Ovary (tissue), 9 donors: Measurements from ENCODE around the gene GPR137C. TPM values are rescaled to one million over a fixed set of nuclear protein-coding genes. Genes with fewer than 3 reads are reported as not detected.

Source experiments
- DNase-seq, 5 donors: peaks; one replicate each; pipeline ENCODE4 v3.0.0-alpha.2; 2019 to 2020
- H3K27ac ChIP-seq, 2 donors: fragments of 200-600 bp; one replicate each; pipeline versions ENCODE4 v1.5.1 to v1.8.0; 2019 to 2022
- H3K27me3 ChIP-seq: fragments of 200-600 bp; one replicate; pipeline ENCODE4 v1.8.0; 2022
- H3K36me3 ChIP-seq: fragments of 200-600 bp; sonication (generic); one replicate; pipeline ENCODE4 v1.5.1; 2019
- H3K4me1 ChIP-seq: one replicate; pipeline ENCODE4 v1.8.1; 2013; ENCODE audit warnings: mild to moderate bottlenecking, moderate library complexity; ENCODE audit not compliant: insufficient read depth
- H3K4me3 ChIP-seq: fragments of 200-600 bp; sonication (generic); one replicate; pipeline ENCODE4 v1.5.1; 2017
- H3K9me3 ChIP-seq, 2 donors: fragments of 200-600 bp in 1 of 2; sonication (generic) in 1 of 2; one replicate each; pipeline versions ENCODE4 v1.5.1 to v1.8.1; 2013 to 2019; ENCODE audit warnings: mild to moderate bottlenecking in 1 of 2, moderate library complexity in 1 of 2
- EP300 ChIP-seq: sonication (generic); formaldehyde crosslinking; IDR thresholded peaks from one replicate; pipeline ENCODE4 v1.6.1; 2017; ENCODE audit warnings: antibody characterized with exemption
- POLR2A ChIP-seq: fragments of 450-650 bp; IDR thresholded peaks from one replicate; pipeline ENCODE4 v1.6.1; 2017; ENCODE audit warnings: antibody characterized with exemption, mild to moderate bottlenecking, moderate library complexity
- WGBS, 3 donors: extraction: QIAGEN DNeasy Blood & Tissue Kit in 1 of 3; methylation state at CpG; one replicate each; pipeline versions ENCODE4 v1.1.5 to v1.1.7; 2013 to 2017; 5-methylcytosine and 5-hydroxymethylcytosine counted together
- intact Hi-C, 4 donors: fragments of 100-400 bp; cut with DNase I; formaldehyde crosslinking; loops; one replicate each; pipeline versions ENCODE4 v1.11.0 to v1.15.1; 2022 to 2023
- polyA plus RNA-seq, 2 donors: library from polyadenylated mRNA; stranded (reverse); fragments of 200-250 nt in 1 of 2; fragments of 350-450 nt in 1 of 2; fragmentation: Illumina TruSeq in 1 of 2; extraction: RNeasy Lipid Tissue Mini Kit (QIAGEN cat#74804) in 1 of 2; gene quantifications; one replicate each; pipeline ENCODE4 v1.2.3, GENCODE V29; 2013 to 2014
- total RNA-seq, 7 donors: library from RNA; depleted of rRNA in 2 of 7; stranded (reverse); fragments of >200 nt in 2 of 7; fragmentation: NEBNext Ultra II Directional in 3 of 7; extraction: Animal tissue kit (Norgen Biotek cat#: 25700) in 3 of 7; gene quantifications; one replicate each; pipeline versions ENCODE4 v1.1.0 to v1.2.4, GENCODE V29; 2016 to 2023
- TF ChIP-seq, protein P1 (sequence below), 3 donors: fragments of 450-650 bp in 2 of 3; fragments of 200-600 bp in 1 of 3; IDR thresholded peaks; one replicate each; pipeline versions ENCODE4 v1.5.1 to v1.8.0; 2016 to 2022; ENCODE audit warnings: antibody characterized with exemption in 3 of 3, mild to moderate bottlenecking in 1 of 3
- donor health status: DM: no; HTN: no; CAD: no; lungs with moderate emphysema.
- donor health status: DM: no; HTN: no; CAD: no.
- donor health status: Bipolar disorder and iron deficiency.
- donor health status: DM: yes; HTN: yes; CAD: no.
- donor health status: DM: no; HTN: no; CAD: no.
- donor health status: DM: yes; HTN: yes; CAD: no.

GPR137C gene
- total and polyA plus RNA-seq, 9 donors = 0.43 to 1.0 (median 0.50) TPM

DNA sequence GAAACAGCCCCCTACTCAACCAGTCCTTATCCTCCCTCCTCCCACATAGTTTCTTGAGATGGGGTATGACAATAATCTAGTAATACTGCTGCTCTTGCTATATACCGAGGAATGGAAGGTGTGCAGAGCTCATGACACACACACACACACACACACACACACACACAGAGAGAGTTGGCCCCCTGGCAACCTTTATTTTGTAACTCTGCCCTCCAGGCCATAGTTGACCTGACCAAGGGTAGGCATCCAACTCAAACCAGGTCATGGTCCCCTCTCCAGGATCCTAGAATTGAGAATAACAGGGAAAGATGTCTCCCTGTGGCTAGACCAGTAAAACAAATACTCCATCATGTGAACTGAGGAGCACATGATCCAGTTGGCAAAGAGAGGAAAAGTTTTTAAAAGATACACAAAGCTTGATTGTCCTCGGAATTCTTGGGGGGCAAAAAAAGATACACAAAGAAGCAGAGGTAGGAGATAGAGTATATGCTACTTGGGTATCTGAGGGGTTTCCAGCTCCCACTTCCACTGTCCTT, 131.4 kb downstream of the GPR137C start:
- intact Hi-C loops = no loop called here

GRCh38 chr14:52686176-52686575, 133.5 kb downstream of the GPR137C start:
- 83 to 98% (median 92%) methylated on average over 1 of the region's 1 CpG for WGBS, 3 donors
- Histone ChIP-seq H3K9me3 (no peaks in the 10 kb centered on the region), H3K27ac (no peak overlapping the region), H3K4me3 (no peak overlapping the region), H3K36me3 (no peaks in the 10 kb centered on the region), H3K27me3 (no peaks in the 10 kb centered on the region), H3K4me1 (peaks cover under 1% of the 10 kb centered on the region)
- TF ChIP-seq EP300 = no peak
- TF ChIP-seq, protein P1, sequence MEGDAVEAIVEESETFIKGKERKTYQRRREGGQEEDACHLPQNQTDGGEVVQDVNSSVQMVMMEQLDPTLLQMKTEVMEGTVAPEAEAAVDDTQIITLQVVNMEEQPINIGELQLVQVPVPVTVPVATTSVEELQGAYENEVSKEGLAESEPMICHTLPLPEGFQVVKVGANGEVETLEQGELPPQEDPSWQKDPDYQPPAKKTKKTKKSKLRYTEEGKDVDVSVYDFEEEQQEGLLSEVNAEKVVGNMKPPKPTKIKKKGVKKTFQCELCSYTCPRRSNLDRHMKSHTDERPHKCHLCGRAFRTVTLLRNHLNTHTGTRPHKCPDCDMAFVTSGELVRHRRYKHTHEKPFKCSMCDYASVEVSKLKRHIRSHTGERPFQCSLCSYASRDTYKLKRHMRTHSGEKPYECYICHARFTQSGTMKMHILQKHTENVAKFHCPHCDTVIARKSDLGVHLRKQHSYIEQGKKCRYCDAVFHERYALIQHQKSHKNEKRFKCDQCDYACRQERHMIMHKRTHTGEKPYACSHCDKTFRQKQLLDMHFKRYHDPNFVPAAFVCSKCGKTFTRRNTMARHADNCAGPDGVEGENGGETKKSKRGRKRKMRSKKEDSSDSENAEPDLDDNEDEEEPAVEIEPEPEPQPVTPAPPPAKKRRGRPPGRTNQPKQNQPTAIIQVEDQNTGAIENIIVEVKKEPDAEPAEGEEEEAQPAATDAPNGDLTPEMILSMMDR (IDR thresholded peaks at IDR 0.05) = no peak
- no peak for TF ChIP-seq POLR2A
- intact Hi-C loops = no loop called here
- DNase-seq = no peak

More for the DNA sequence above, 131.4 kb downstream of the GPR137C start:
- DNase-seq = no peak
- WGBS, 3 donors = 77 to 80% (median 78%) methylated on average over 2 of the region's 2 CpGs
- Histone ChIP-seq H3K27ac (no peak overlapping the region), H3K4me3 (no peak overlapping the region), H3K4me1 (no peaks in the 10 kb centered on the region), H3K9me3 (no peaks in the 10 kb centered on the region), H3K36me3 (no peaks in the 10 kb centered on the region), H3K27me3 (no peaks in the 10 kb centered on the region)
- no peak for TF ChIP-seq POLR2A
- no peak for TF ChIP-seq EP300
- TF ChIP-seq, protein P1 (IDR thresholded peaks at IDR 0.05) = no peak

Other genes starting within 250 kb of the GPR137C start
- 10 to 100 TPM in 2 of 7 donors, 1 to 10 TPM in 4, under 1 TPM in 1; 0.86 to 15.6 (median 6.7) TPM for gene PTGER2, start 238.5 kb upstream of the GPR137C start, total RNA-seq
- gene PTGER2, start 238.5 kb upstream of the GPR137C start, polyA plus RNA-seq = 1 to 10 TPM; 5.5 to 5.8 TPM
- 10 to 100 TPM in 6 of 7 donors, 1 to 10 TPM in 1; 7.8 to 20.0 (median 14.7) TPM for gene TXNDC16, start 331 bp upstream of the GPR137C start, total RNA-seq
- 10 to 100 TPM in 1 of 2 donors, 1 to 10 TPM in 1; 9.0 to 10.9 TPM for gene TXNDC16, start 331 bp upstream of the GPR137C start, polyA plus RNA-seq
- 10 to 100 TPM; 15.3 to 30.6 (median 21.4) TPM for gene ERO1A, start 142.7 kb downstream of the GPR137C start, total RNA-seq
- gene ERO1A, start 142.7 kb downstream of the GPR137C start, polyA plus RNA-seq = 10 to 100 TPM in 1 of 2 donors, 1 to 10 TPM in 1; 6.5 to 15.6 TPM
- gene PSMC6, start 154.4 kb downstream of the GPR137C start, total RNA-seq = 10 to 100 TPM; 52.5 to 78.5 (median 73.2) TPM
- 10 to 100 TPM; 62.4 to 64.5 TPM for gene PSMC6, start 154.4 kb downstream of the GPR137C start, polyA plus RNA-seq
- gene STYX, start 177.3 kb downstream of the GPR137C start, total RNA-seq = 10 to 100 TPM; 10.7 to 16.4 (median 11.5) TPM
- 1 to 10 TPM; 8.1 to 9.9 TPM for gene STYX, start 177.3 kb downstream of the GPR137C start, polyA plus RNA-seq
- 10 to 100 TPM in 6 of 7 donors, 1 to 10 TPM in 1; 9.9 to 24.8 (median 16.5) TPM for gene GNPNAT1, start 238.8 kb downstream of the GPR137C start, total RNA-seq
- gene GNPNAT1, start 238.8 kb downstream of the GPR137C start, polyA plus RNA-seq = 10 to 100 TPM; 11.0 to 29.8 TPM